ENCODE data around the gene NCKAP5.

GRCh38 chr2:133531382-133531781 is 36.9 kb downstream of the NCKAP5 start:
- no peak for TF ChIP-seq CTCF (IDR thresholded peaks at IDR 0.05; ENCODE audit: insufficient read depth, low read length)
- TF ChIP-seq POLR2AphosphoS5 (IDR thresholded peaks at IDR 0.05; ENCODE audit: low read depth) = no peak
- TF ChIP-seq GABPA (IDR thresholded peaks at IDR 0.05; ENCODE audit: low read depth) = no peak
- TF ChIP-seq SPI1 (IDR thresholded peaks at IDR 0.05; ENCODE audit: borderline replicate concordance, low read depth) = no peak
- TF ChIP-seq REST (IDR thresholded peaks at IDR 0.05; ENCODE audit: insufficient replicate concordance, low read depth) = no peak

Data from HL-60 (cell line).